KBM-7 (cell line): ENCODE data around the gene LEKR1.
A peak's percentile ranks its signal among the peaks of the same experiment; 100 is the strongest.
"Not testable (repeated sequence)": the region's sequence is repeated elsewhere in the genome, so short reads cannot be mapped to it uniquely, and the experiment has no call there.

Experiments used
- DNase-seq: peaks from one replicate; pipeline ENCODE4 v3.0.0-alpha.2; 2015
- in situ Hi-C: fragments of 300-500 bp; cut with MboI; formaldehyde crosslinking; loops from 2 replicates; pipeline ENCODE4 v1.14.3; 2020; ENCODE audit warnings: low sequenced_read_pairs, low pct_unique_long_range_greater_than_20kb, mixed read lengths

The LEKR1 gene

DNA sequence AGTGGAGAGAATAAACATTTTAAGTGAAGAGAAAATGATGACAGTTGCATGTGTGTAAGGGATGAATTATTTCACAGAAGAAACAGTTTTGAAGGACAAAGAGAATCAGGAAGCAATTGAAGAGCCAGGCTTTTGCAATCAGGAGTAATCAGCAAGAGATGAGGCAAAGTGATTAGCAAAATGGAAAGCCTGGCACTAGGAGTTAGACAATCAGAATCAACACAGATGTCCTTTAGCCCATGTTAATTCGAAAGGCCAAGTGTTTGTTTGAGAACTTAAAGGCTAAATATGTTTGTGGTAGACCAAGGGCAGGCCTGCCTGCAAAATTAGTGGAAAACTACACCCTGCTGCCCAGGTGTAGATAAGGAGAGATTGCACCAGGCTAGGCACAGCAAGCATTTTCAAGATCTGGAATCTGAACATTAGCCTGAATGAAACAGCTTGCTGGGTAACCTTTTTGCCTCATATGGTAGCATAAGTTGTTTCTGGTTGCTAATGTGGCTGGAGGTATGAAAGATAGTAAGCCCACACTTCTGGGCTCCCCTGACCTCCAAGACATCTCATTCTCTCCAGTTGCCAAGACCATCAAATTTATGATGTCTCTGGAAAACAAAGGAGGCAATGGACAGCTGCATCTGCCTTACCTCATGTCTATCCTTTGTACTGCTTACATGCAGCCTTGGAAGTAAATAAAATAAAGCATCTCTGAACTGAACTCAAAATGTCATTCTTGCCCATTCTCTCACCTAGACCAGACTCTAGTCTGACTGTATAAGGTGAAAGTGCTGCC, 22.0 kb upstream of the LEKR1 start:
- in situ Hi-C loops = no loop called here
- DNase-seq = no peak

DNA sequence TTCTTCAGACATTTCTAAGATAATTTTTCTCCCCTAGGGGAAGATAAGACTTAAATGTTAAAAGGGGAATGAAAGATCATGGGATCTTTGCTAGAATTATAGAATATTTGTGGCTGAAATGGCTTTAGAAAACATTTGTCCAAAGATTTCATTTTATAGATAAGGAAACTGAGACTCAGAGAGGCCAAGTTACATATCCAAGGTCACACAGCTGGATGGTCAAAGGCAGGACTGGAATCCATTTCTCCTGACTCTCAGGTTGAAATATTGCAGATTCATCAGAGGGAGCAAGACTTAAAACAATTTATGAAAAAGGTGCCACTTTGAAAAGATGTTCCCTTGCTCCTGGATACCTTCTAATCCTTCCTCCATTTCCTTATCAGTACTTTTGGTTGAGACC, 19.5 kb upstream of the LEKR1 start:
- no peak for DNase-seq
- in situ Hi-C loops = no loop called here

DNA sequence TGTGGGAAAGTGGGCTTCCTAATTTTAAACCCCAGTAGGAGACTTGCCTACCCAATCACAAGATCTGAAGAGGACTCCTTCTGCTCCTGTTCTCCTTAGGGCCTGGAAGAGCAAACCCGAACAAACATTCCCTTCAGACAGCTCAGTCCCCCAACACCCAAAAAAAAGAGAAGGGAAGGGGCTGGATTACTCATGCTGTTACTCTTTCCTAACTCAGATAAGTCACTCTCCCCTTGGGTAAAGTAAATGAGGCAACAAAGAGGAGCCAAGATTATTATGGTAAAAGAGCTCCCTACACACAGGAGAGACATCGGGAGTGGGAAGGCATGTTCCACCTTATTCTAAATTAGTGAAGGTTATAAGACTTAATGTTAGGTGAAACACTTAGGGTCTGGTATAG, 18.1 kb upstream of the LEKR1 start:
- in situ Hi-C loops = no loop called here
- no peak for DNase-seq

DNA sequence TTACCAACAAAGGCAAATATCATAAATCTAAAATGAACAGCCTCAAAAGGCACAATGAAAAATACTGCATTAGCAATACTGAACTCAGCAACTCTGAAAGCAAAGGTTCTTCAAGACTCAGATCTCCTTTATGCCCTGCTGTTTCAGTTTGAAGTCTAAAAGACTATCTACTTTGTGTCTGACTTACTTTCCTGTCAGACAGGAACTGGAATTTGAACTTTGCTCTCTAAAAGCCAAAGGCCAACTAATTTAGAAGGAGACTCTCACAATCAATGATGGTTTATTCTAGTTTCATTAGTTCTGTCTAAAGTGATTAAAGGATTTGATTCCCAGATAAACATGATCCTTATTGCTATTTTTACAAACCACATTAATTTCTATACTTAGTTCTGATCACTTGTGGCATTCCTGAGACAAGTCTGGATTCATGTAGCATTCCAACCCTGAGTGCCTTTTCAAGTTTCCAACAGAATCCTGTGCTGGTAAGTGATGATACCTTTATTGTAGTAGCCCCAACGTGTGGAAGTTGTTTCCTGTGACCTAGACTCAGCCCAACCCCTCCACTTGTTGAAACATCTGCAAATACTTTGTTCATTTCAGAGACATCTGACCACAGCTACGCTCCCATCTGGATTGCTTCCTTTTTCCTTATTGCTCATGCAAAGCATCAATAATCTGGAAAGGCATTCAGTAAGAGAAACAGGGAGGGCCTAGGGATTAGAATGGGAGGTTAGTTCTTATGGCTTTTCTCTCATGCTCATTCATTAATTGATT, 14.9 kb upstream of the LEKR1 start:
- DNase-seq = no peak
- in situ Hi-C loops = no loop called here

- in situ Hi-C loops = no loop called here
- no peak for DNase-seq
These were observed 13.4 kb upstream of the LEKR1 start for GRCh38 chr3:156812521-156813335.

- no peak for DNase-seq
- in situ Hi-C loops = no loop called here
These were observed 11.9 kb upstream of the LEKR1 start for GRCh38 chr3:156814295-156814694.

DNA sequence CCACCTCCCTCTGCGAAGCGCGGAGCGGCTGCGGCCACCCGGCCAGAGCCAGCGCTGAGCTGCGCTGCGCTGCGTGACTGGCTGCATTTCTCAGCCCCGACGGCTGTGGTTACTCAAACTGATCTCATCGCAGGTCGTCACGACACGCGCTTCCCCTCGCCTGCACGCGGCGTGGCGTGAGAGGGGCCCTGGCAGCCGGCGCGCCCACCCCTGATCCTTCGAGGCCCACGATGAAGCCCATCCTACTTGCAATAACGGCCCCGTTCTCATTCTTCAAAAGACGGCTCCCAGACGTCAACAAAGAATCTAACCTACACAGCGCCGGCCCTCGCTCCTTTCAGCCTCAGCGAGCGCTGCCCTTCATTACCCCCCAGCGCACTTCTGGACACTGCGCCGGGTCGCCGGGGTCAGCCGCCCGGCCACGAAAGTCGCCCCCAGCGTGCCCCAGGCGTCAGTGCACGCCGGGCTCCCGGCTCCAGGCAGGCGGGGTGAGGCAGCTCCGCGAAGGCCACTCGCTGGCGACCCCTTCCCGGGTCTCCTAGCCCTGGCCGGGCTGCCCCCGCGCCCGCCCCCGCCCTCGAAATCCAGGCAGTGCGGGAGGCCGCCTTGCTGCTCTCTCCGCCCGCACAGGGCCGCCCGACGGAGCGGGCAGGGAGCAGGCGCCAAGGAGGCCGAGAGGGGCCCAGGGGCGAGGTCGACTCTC, 9.9 kb upstream of the LEKR1 start:
- no peak for DNase-seq
- in situ Hi-C loops = no loop called here

- in situ Hi-C loops = no loop called here
- peak; percentile 97 for DNase-seq
These were observed 9.1 kb upstream of the LEKR1 start for GRCh38 chr3:156816794-156817645.

DNA sequence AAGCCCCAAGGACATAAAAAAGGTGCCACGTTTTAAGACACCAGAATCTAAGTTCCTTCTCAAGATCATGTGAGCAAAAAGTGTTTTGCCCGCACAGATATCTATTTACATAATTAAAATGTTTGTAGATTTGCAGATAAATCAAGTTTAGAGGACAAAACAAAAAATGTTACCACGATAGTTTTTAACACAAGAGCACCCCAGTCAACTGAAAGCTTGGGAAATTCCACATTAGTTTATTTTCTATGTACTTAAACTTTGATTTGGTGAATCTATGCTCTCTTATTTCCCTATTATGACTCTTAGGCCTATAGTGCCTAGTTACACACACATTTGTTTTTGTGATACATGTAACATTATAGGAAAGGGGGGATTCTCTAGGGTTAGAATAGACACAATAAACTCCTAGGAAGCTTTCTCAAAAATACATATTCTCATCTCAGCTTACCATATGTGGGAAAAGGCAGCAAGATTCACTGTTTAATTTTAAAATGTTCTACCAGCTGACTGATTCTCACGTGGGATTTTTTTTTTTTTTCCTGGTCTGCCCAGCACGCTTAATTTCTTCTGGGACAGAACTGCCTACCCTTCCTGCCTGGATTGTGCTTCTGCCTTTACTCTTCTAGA, 8.4 kb upstream of the LEKR1 start:
- no peak for DNase-seq
- in situ Hi-C loops = no loop called here

- in situ Hi-C loops = no loop called here
- no peak for DNase-seq
These were observed 7.9 kb upstream of the LEKR1 start for GRCh38 chr3:156818273-156818651.

DNA sequence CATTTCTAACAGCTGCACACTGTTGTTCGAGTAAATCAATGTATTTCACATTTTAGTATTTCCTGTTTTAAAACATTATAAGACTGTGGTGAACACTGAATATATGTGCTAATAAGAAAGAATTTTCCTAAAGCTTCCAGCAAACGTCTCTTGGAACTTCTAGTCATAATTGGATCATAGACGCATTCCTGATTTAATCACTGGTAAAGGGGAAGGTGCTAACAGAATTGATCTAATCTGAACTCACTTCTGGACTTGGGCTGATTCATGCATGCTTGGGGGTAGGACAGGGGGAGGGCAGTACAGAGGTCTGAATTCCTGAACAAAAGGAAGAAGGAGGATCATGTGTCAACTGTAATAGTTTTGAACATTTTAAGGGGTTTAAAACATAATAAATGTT, 7.3 kb upstream of the LEKR1 start:
- peak; percentile 32 for DNase-seq
- in situ Hi-C loops = no loop called here

GRCh38 chr3:156819842-156820691, 6.1 kb upstream of the LEKR1 start:
- in situ Hi-C loops = no loop called here
- DNase-seq = no peak

- in situ Hi-C loops = no loop called here
- no peak for DNase-seq
These were observed 5.5 kb upstream of the LEKR1 start for GRCh38 chr3:156820692-156821080.

DNA sequence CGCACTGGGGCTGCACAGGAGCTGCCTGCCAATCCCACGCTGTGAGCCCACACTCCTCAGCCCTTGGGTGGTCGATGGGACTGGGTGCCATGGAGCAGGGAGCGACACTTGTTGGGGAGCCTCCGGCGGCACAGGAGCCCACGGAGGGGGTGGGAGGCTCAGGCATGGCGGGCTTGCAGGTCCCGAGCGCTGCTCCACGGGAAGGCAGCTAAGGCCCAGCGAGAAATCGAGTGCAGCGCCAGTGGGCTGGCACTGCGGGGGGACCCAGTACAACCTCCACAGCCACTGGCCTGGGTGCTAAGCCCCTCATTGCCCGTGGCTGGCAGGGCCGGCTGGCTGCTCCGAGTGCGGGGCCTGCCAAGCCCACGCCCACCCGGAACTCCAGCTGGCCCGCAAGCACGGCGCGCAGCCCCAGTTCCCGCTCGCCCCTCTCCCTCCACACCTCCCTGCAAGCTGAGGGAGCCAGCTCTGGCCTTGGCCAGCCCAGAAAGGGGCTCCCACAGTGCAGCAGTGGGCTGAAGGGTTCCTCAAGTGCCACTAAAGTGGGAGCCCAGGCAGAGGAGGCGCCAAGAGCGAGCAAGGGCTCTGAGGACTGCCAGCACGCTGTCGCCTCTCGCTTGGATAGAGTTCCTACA, 3.4 kb upstream of the LEKR1 start:
- in situ Hi-C loops, DNase-seq: not testable (repeated sequence)

GRCh38 chr3:156825795-156826143, 384 bp upstream of the LEKR1 start:
- in situ Hi-C loops = no loop called here
- DNase-seq = no peak

GRCh38 chr3:156826896-156827882, 1.0 kb downstream of the LEKR1 start:
- in situ Hi-C loops = no loop called here

More at GRCh38 chr3:156826896-156827882, 1.0 kb downstream of the LEKR1 start:
- no peak for DNase-seq
